NB4 (cell line): ENCODE data around the gene GPD1L.
A peak's percentile ranks its signal among the peaks of the same experiment; 100 is the strongest.

Source experiments
- DNase-seq: peaks from one replicate; pipeline ENCODE4 v3.0.0; 2010; ENCODE audit warnings: low read depth
- H3K4me3 ChIP-seq: one replicate; pipeline ENCODE4 v1.5.1; 2011; ENCODE audit warnings: mild to moderate bottlenecking, low read depth, low read length, moderate library complexity
- MYC ChIP-seq: IDR thresholded peaks from 2 replicates; pipeline ENCODE4 v1.6.1; 2011; ENCODE audit warnings: low read depth, low read length
- POLR2A ChIP-seq: IDR thresholded peaks from 2 replicates; pipeline ENCODE4 v1.6.1; 2011; ENCODE audit warnings: mild to moderate bottlenecking; ENCODE audit not compliant: insufficient read length; ENCODE audit errors: extremely low read depth
- TF ChIP-seq, protein P1 (sequence below): IDR thresholded peaks from 2 replicates; pipeline ENCODE4 v1.6.1; 2011; ENCODE audit warnings: low read depth, low read length
- TF ChIP-seq, protein P2 (sequence below): IDR thresholded peaks from one replicate; pipeline ENCODE4 v1.5.1; 2012; ENCODE audit warnings: low read depth, low read length

GPD1L gene

DNA sequence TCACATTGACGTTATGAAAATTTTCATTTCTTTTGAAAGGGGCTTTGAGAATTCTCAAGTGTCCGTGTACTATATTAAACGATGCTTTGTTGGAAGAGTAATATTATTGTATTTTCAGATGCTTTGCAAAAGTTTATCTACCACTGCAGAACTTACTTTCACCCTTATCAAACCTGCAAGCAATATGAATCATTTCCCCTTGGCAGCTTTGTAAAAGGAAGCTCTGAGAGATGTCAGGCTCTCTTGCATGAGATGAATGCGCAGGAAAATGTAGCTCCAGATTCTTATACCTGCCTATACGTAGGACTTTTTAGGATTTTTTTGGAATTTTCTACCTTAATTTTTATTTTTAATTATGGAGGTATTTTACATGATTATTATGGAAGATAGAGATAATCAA lies 34.5 kb downstream of the GPD1L start:
- DNase-seq, result peak; percentile 13
- H3K4me3 ChIP-seq, result no peak overlapping the region
- TF ChIP-seq POLR2A (no peak), MYC (no peak)
- TF ChIP-seq, protein P1, sequence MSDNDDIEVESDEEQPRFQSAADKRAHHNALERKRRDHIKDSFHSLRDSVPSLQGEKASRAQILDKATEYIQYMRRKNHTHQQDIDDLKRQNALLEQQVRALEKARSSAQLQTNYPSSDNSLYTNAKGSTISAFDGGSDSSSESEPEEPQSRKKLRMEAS, result no peak
- TF ChIP-seq, protein P2, sequence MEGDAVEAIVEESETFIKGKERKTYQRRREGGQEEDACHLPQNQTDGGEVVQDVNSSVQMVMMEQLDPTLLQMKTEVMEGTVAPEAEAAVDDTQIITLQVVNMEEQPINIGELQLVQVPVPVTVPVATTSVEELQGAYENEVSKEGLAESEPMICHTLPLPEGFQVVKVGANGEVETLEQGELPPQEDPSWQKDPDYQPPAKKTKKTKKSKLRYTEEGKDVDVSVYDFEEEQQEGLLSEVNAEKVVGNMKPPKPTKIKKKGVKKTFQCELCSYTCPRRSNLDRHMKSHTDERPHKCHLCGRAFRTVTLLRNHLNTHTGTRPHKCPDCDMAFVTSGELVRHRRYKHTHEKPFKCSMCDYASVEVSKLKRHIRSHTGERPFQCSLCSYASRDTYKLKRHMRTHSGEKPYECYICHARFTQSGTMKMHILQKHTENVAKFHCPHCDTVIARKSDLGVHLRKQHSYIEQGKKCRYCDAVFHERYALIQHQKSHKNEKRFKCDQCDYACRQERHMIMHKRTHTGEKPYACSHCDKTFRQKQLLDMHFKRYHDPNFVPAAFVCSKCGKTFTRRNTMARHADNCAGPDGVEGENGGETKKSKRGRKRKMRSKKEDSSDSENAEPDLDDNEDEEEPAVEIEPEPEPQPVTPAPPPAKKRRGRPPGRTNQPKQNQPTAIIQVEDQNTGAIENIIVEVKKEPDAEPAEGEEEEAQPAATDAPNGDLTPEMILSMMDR, result no peak

DNA sequence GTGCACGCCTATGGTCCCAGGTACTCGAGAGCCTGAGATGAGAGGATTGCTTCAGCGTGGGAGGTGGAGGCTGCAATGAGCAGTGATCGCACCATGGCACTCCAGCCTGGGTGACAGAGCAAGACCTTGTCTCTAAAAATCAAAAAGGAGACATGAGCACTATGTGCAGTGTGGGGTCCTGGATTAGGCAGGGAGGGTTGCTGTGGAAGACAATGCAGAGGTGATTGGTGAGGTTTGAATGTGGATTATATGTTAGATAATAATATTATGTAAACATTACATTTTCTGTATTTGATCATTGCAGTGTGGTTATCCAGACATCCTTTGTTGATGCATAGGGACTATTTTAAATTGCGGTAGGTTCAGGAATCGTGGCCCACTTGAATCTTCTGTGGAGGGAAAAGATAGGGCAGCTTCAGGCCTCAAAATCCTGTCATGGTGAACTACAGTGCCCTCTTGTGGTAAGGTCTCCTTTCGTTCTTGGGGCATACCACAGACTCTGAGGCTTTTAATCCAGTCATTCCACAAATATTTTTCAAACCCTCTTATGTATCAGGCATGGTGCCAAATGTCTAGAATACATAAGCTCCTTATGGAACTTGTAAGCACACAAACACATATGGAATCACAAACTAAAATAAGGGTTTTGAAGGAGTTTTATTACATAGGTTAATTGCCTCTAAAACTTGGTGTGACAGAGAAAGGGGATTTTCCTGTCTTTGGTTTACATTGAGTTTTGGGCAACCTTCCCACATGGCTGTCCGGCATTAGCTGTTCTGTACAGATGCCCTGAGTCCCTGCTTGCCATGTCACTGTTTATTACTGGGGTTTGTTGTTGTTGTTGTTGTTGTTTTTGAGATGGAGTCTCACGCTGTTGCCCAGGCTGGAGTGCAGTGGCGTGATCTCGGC lies 37.7 kb downstream of the GPD1L start:
- TF ChIP-seq MYC (no peak), POLR2A (no peak)
- TF ChIP-seq, protein P2, result peak; percentile 69
- TF ChIP-seq, protein P1, result no peak
- no peak overlapping the region for H3K4me3 ChIP-seq
- peak; percentile 78 for DNase-seq

DNA sequence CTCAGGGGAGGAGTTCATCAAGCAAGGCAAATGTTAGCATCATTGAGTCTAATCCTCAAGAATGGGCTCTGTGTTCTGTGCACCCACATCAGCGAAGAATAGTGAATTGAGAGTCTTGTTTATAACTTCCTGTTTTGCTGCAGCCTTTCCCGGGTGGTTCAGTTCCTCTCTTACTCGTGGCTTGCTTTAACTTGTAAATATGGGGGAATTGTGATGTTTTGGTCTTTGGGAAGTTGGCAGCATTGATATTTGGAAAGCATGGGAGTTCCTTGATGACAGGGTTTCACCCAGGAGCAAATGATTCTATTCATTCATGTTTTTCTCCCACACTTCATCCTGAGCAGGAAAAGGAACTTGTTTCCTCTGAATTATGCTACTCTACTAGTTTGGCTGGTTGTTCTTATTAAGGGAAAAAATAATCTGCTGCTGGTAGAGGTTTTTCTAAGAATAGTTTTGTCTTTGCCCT lies 40.4 kb downstream of the GPD1L start:
- TF ChIP-seq, protein P2, result no peak
- TF ChIP-seq POLR2A (no peak), MYC (no peak)
- TF ChIP-seq, protein P1, result no peak
- no peak overlapping the region for H3K4me3 ChIP-seq
- DNase-seq, result peak; percentile 73

DNA sequence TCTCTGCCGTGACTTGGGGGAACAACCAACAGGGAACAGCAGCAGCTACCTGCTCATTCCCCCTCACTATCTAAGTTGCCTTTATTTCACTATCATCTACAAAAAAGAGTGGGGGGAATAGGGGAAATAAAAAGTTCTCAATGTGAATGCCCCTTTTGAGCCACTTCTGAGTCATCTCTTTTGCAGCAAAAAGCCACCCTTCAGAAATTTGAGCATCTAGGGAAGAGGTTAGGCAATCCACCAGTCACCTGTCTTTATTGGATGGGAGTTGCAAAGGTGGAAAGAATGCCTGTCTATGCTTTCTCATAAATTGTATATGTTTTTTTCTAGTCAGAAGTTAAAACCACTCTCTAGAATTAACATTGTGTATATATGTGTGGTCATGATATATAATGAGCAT lies 41.1 kb downstream of the GPD1L start:
- TF ChIP-seq MYC (no peak), POLR2A (no peak)
- TF ChIP-seq, protein P1, result no peak
- TF ChIP-seq, protein P2, result no peak
- DNase-seq, result peak; percentile 72
- no peak overlapping the region for H3K4me3 ChIP-seq

DNA sequence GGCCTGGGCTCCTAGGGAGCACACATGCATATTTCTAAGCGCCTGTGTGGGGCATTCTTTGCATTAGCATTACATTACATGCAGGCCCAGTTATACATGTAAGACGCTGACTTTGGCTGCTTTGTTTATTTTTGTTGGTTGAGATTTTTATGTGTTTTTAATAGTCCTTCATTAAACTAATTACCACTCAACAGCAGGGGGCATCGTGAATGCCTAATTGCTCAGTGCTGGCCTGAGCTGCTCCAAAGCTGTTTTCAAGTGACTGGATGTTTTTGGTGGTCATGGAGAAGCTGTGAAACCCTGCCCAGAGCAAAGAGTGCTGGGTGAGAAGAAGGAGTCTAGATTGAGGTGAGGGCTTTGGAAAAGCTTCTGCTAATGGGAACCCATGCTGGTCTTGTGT lies 41.5 kb downstream of the GPD1L start:
- no peak for TF ChIP-seq POLR2A
- TF ChIP-seq, protein P1, result no peak
- TF ChIP-seq MYC, result no peak
- TF ChIP-seq, protein P2, result no peak
- no peak overlapping the region for H3K4me3 ChIP-seq
- peak; percentile 26 for DNase-seq
